Measurements from ENCODE around the gene RASGRP4. TPM values are rescaled to one million over a fixed set of nuclear protein-coding genes. Genes with fewer than 3 reads are reported as not detected.
"Not testable (repeated sequence)": the region's sequence is repeated elsewhere in the genome, so short reads cannot be mapped to it uniquely, and the experiment has no call there.

RASGRP4 gene, protein sequence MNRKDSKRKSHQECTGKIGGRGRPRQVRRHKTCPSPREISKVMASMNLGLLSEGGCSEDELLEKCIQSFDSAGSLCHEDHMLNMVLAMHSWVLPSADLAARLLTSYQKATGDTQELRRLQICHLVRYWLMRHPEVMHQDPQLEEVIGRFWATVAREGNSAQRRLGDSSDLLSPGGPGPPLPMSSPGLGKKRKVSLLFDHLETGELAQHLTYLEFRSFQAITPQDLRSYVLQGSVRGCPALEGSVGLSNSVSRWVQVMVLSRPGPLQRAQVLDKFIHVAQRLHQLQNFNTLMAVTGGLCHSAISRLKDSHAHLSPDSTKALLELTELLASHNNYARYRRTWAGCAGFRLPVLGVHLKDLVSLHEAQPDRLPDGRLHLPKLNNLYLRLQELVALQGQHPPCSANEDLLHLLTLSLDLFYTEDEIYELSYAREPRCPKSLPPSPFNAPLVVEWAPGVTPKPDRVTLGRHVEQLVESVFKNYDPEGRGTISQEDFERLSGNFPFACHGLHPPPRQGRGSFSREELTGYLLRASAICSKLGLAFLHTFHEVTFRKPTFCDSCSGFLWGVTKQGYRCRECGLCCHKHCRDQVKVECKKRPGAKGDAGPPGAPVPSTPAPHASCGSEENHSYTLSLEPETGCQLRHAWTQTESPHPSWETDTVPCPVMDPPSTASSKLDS
- total RNA-seq, result not detected
- polyA plus RNA-seq, result under 1 TPM in 1 of 3 donors, not detected in 2; 0.07 TPM
- total RNA-seq, result 0 to 0.09 (median 0) reads per million in 6 experiments

DNA sequence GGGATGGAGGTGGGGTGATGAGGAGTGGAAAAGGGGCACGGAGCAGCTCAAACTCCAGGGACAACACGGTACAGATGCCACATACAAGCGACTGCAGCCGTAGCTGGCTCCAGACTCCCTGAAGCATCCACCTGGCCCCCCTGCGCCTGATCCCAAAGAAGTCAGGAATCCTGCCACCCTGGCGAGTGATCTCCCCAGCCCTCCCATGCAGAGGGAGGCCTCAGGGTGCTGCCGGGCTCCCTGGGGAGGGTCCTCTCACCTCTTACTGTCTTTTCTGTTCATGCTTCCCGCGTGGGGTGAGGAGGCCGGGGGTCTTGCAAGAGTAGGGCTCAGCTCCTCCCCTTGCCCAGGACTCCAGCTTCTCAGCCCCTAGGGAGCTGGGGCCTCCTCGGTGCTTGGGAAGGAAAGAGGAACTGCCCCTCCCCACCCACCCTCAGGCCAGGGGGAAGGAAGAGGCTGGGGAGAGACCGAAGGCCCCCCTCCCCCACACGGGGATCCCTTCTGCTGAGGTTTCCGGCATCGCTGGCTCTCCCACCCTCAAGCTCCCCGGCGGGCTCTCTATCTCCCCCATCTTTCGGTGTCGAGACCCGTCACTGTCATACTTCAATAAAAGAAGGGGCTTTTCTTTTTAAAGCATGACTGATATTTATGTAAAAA lies at the start of gene RASGRP4:
RASGRP4 (minus strand) TSS at position 410 of the 657 bp plus-strand sequence; CDS start at position 282, 128 bp downstream.
- ATAC-seq, result peak; percentile 53 to 96
- peak in 7 of 10 donors; percentile 11 to 53 (median 47) for DNase-seq
- peaks cover 1 to 16% (median 8%) of the 10 kb centered on the region in 4 donors for H3K4me1 Mint-ChIP-seq
- H3K27me3 Mint-ChIP-seq, result peaks cover 0 to 19% (median 3%) of the 10 kb centered on the region in 5 donors
- POLR2A ChIA-PET, result interaction anchor here (1.0 kb wide), 1 partner anchor 9 kb away, joined by 4 read pairs; no protein-coding TSS in a partner anchor
- H3K27ac Mint-ChIP-seq, result peak within 1 kb of the TSS in 4 of 10 donors; percentile 23 to 70 (median 45)
- peak within 1 kb of the TSS; percentile 38 to 81 (median 68) for H3K4me3 Mint-ChIP-seq
- H3K36me3 Mint-ChIP-seq, result no peaks in the 10 kb centered on the region
- no peaks in the 10 kb centered on the region for H3K9me3 Mint-ChIP-seq

- DNase-seq (no peak), ATAC-seq (no peak)
- Mint-ChIP-seq H3K4me3 (no peak overlapping the region), H3K4me1 (no peaks in the 10 kb centered on the region), H3K36me3 (no peaks in the 10 kb centered on the region), H3K9me3 (no peaks in the 10 kb centered on the region), H3K27me3 (peaks cover 0 to 7% (median 5%) of the 10 kb centered on the region in 5 donors), H3K27ac (no peak overlapping the region)
- POLR2A ChIA-PET, result no interaction called here
Observed at GRCh38 chr19:38475176-38475575, 49.2 kb upstream of the RASGRP4 start.

- no peak for ATAC-seq
Observed at GRCh38 chr19:38473201-38473600, 47.2 kb upstream of the RASGRP4 start.

GRCh38 chr19:38472725-38473124 lies 46.7 kb upstream of the RASGRP4 start:
- H3K4me3 Mint-ChIP-seq, H3K27me3 Mint-ChIP-seq, POLR2A ChIA-PET, H3K9me3 Mint-ChIP-seq, H3K36me3 Mint-ChIP-seq, H3K27ac Mint-ChIP-seq, H3K4me1 Mint-ChIP-seq, DNase-seq, ATAC-seq: not testable (repeated sequence)

More at GRCh38 chr19:38473201-38473600, 47.2 kb upstream of the RASGRP4 start:
- Mint-ChIP-seq H3K27me3 (peaks cover 0 to 7% (median 4%) of the 10 kb centered on the region in 5 donors), H3K9me3 (no peaks in the 10 kb centered on the region), H3K36me3 (no peaks in the 10 kb centered on the region), H3K4me1 (no peaks in the 10 kb centered on the region), H3K4me3 (no peak overlapping the region), H3K27ac (no peak overlapping the region)
- no peak for DNase-seq
- POLR2A ChIA-PET, result no interaction called here

DNA sequence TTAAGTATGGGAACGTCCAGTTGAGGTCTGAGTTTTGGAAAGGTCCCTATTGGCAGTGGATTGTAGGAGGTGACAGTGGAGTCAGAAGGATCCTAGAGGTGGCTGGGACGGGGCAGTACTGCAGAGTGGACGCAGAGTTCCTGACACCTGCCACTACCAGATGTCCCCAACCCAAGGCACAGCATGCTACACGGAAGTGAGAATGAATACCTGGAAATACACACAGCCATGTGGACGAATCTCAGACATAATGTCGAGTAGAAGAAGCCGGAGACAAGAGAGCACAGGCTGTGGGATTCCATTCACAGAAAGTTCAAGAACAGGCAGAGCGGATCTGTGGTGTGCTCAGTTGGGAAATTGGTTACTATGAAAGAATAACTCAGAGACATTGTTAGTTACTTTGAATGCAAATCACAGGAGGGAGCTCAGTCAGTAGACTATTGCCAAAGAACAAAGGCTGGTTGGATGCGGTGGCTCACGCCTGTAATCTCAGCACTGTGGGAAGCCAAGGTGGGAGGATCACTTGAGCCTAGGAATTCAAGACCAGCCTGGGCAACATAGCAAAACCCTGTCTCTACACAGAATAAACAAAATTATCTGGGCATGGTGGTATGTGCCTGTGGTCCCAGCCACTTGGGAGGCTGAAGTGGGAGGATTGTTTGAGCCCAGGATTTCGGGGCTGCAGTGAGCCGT lies 44.9 kb upstream of the RASGRP4 start:
- ATAC-seq (no peak), DNase-seq (no peak)
- Mint-ChIP-seq H3K9me3 (peaks cover 0 to 5% (median 0%) of the 10 kb centered on the region in 9 donors), H3K27me3 (peaks cover 0 to 7% (median 2%) of the 10 kb centered on the region in 5 donors), H3K36me3 (no peaks in the 10 kb centered on the region), H3K4me3 (no peak overlapping the region), H3K27ac (peak overlapping the region in 1 of 10 donors; percentile 76), H3K4me1 (no peaks in the 10 kb centered on the region)
- POLR2A ChIA-PET, result interaction anchor here (0.8 kb wide), 1 partner anchor 9 kb away, joined by 5 read pairs; no protein-coding TSS in a partner anchor

DNA sequence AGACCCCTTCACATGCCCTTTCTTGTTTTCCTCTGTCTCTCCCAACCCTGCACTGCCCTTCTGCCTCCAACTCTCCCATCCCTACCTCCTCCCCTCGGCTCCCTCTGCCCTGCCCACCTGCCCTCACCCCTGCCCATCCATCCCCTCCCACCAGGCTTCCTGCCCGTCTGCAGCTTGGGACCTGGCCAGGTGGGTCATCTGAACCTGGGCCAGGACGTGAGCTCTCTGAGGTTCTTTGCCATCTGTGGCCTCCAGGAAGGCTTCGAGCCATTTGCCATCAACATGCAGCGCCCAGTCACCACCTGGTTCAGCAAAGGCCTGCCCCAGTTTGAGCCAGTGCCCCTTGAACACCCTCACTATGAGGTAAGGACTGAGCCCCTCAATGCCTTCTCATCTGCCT lies 43.1 kb upstream of the RASGRP4 start:
- Mint-ChIP-seq H3K36me3 (no peaks in the 10 kb centered on the region), H3K4me3 (no peak overlapping the region), H3K9me3 (peaks cover 0 to 6% (median 0%) of the 10 kb centered on the region in 9 donors), H3K27me3 (peaks cover 3 to 14% (median 6%) of the 10 kb centered on the region in 5 donors), H3K4me1 (peaks cover 0 to 3% (median 0%) of the 10 kb centered on the region in 4 donors), H3K27ac (no peak overlapping the region)
- DNase-seq, result no peak
- POLR2A ChIA-PET, result no interaction called here
- no peak for ATAC-seq

- Mint-ChIP-seq H3K36me3 (no peaks in the 10 kb centered on the region), H3K27me3 (peaks cover 3 to 16% (median 10%) of the 10 kb centered on the region in 5 donors), H3K4me1 (peaks cover 0 to 3% (median 0%) of the 10 kb centered on the region in 4 donors), H3K4me3 (no peak overlapping the region), H3K27ac (no peak overlapping the region), H3K9me3 (peaks cover 0 to 6% (median 0%) of the 10 kb centered on the region in 9 donors)
- POLR2A ChIA-PET, result no interaction called here
- ATAC-seq (no peak), DNase-seq (no peak)
Observed at GRCh38 chr19:38467541-38468525, 41.8 kb upstream of the RASGRP4 start.

GRCh38 chr19:38466050-38466449 lies 40.0 kb upstream of the RASGRP4 start:
- Mint-ChIP-seq H3K9me3 (peaks cover 0 to 6% (median 0%) of the 10 kb centered on the region in 9 donors), H3K4me1 (peaks cover 0 to 3% (median 0%) of the 10 kb centered on the region in 4 donors), H3K36me3 (no peaks in the 10 kb centered on the region), H3K27ac (no peak overlapping the region), H3K4me3 (no peak overlapping the region), H3K27me3 (peaks cover 8 to 20% (median 11%) of the 10 kb centered on the region in 5 donors)
- DNase-seq (no peak), ATAC-seq (no peak)
- POLR2A ChIA-PET, result interaction anchor here (0.7 kb wide), 1 partner anchor 19 kb away, joined by 3 read pairs; no protein-coding TSS in a partner anchor

DNA sequence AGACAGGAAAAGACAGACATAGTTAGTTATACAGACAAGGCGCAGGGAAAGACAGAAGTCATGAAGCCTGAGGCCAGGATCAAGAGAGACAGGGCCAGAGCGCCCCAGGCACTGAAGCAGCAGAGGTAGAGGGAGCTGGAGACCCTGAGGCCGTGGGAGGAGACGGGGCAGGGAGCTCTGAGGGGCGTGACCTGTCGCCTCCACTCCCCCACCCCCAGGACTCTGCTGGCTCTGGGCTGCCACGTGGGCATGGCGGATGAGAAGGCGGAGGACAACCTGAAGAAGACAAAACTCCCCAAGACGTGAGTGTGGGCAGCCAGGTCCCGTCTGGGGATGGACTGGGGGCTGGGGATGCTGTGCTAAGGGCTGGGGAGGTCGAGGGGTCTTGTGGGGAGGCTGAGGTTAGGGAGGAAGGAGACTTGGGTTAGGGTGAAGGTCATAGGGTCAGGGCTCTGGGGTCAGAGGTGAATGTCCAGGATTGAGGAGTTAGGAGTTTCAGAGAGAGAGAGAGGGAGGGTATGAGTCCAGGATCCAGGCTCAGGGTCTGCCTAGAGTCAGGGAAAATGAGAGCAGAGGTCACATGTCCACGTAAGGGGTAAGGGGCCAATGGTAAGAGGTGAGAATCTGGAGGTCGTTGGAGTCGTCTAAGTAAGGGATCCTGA lies 38.5 kb upstream of the RASGRP4 start:
- POLR2A ChIA-PET, result interaction anchor here (0.7 kb wide), 1 partner anchor 22 kb away, joined by 7 read pairs; no protein-coding TSS in a partner anchor
- Mint-ChIP-seq H3K4me3 (no peak overlapping the region), H3K27ac (no peak overlapping the region), H3K36me3 (no peaks in the 10 kb centered on the region), H3K9me3 (peaks cover 0 to 6% (median 0%) of the 10 kb centered on the region in 9 donors), H3K27me3 (peaks cover 11 to 26% (median 19%) of the 10 kb centered on the region in 5 donors), H3K4me1 (peaks cover 0 to 3% (median 0%) of the 10 kb centered on the region in 4 donors)
- ATAC-seq (no peak), DNase-seq (no peak)

- POLR2A ChIA-PET, result no interaction called here
- peaks cover 11 to 30% (median 25%) of the 10 kb centered on the region in 5 donors for H3K27me3 Mint-ChIP-seq
- H3K4me3 Mint-ChIP-seq, result no peak overlapping the region
- H3K27ac Mint-ChIP-seq, result no peak overlapping the region
- H3K9me3 Mint-ChIP-seq, result peaks cover 0 to 6% (median 0%) of the 10 kb centered on the region in 9 donors
- DNase-seq, result no peak
- peaks cover 0 to 3% (median 0%) of the 10 kb centered on the region in 4 donors for H3K4me1 Mint-ChIP-seq
- no peak for ATAC-seq
- no peaks in the 10 kb centered on the region for H3K36me3 Mint-ChIP-seq
Observed at GRCh38 chr19:38463365-38463764, 37.3 kb upstream of the RASGRP4 start.

- no peak overlapping the region for H3K27ac Mint-ChIP-seq
- ATAC-seq (no peak), DNase-seq (no peak)
- H3K36me3 Mint-ChIP-seq, result no peaks in the 10 kb centered on the region
- H3K9me3 Mint-ChIP-seq, result peaks cover 0 to 2% (median 0%) of the 10 kb centered on the region in 9 donors
- peaks cover 8 to 26% (median 17%) of the 10 kb centered on the region in 5 donors for H3K27me3 Mint-ChIP-seq
- POLR2A ChIA-PET, result no interaction called here
- no peaks in the 10 kb centered on the region for H3K4me1 Mint-ChIP-seq
- H3K4me3 Mint-ChIP-seq, result no peak overlapping the region
Observed at GRCh38 chr19:38458991-38459390, 33.0 kb upstream of the RASGRP4 start.

Measured in naive thymus-derived CD8-positive, alpha-beta T cell (primary cell).